A673 (cell line): ENCODE results near the gene CEP126. TPM values are rescaled to one million over a fixed set of nuclear protein-coding genes. Genes with fewer than 3 reads are reported as not detected.

Experiments used
- BruUV-seq: library from RNA; stranded (reverse); fragments of 400-500 nt; replicated peaks from 2 replicates; lab custom pipeline; 2021; lab: Mats Ljungman, UMichigan
- CTCF ChIA-PET: fragments of 300-600 bp; sonication (Branson Sonifier 250); formaldehyde crosslinking; loops from one replicate; lab custom pipeline; 2022; ENCODE audit warnings: antibody characterized with exemption; lab: Charles Lee
- POLR2A ChIA-PET: fragments of 300-600 bp; sonication (Branson Sonifier 250); formaldehyde crosslinking; loops from one replicate; lab custom pipeline; 2022; ENCODE audit warnings: antibody characterized with exemption; ENCODE audit not compliant: low non-redundant PET; lab: Charles Lee
- DNase-seq: peaks from one replicate; pipeline ENCODE4 v3.0.0-alpha.2; 2015; ENCODE audit warnings: low spot score
- H3K27ac ChIP-seq: fragments of 200-600 bp; sonication (generic); 2 replicates; pipeline ENCODE4 v1.5.1; 2016; ENCODE audit warnings: mixed run types, low read depth, mild to moderate bottlenecking, mixed read lengths, antibody characterized with exemption, low read length; ENCODE audit not compliant: poor library complexity, severe bottlenecking
- H3K27me3 ChIP-seq: fragments of 200-600 bp; sonication (generic); replicated peaks from 2 replicates; pipeline ENCODE4 v1.6.1; 2017; ENCODE audit warnings: mixed run types, low read depth, mild to moderate bottlenecking, mixed read lengths, antibody characterized with exemption, low read length; ENCODE audit not compliant: insufficient read depth, poor library complexity
- H3K36me3 ChIP-seq: fragments of 200-600 bp; sonication (generic); 2 replicates; pipeline ENCODE4 v1.6.1; 2016; ENCODE audit warnings: mixed run types, mild to moderate bottlenecking, mixed read lengths, antibody characterized with exemption, low read length; ENCODE audit not compliant: insufficient read depth, poor library complexity, severe bottlenecking
- H3K4me1 ChIP-seq: fragments of 200-600 bp; sonication (generic); 2 replicates; pipeline ENCODE4 v1.6.1; 2017; ENCODE audit warnings: mixed run types, mild to moderate bottlenecking, mixed read lengths, antibody characterized with exemption, low read length; ENCODE audit not compliant: insufficient read depth, poor library complexity, severe bottlenecking
- H3K4me3 ChIP-seq: fragments of 200-600 bp; sonication (generic); 2 replicates; pipeline ENCODE4 v1.5.1; 2016; ENCODE audit warnings: low read depth, mixed run types, mild to moderate bottlenecking, mixed read lengths, low read length; ENCODE audit not compliant: poor library complexity, severe bottlenecking
- H3K9me3 ChIP-seq: fragments of 200-600 bp; sonication (generic); 2 replicates; pipeline ENCODE4 v1.6.1; 2016; ENCODE audit warnings: mixed run types, low read depth, mild to moderate bottlenecking, mixed read lengths, antibody characterized with exemption, low read length; ENCODE audit not compliant: poor library complexity, severe bottlenecking
- CTCF ChIP-seq: fragments of 300-800, 200-600 bp; sonication (generic); conservative IDR thresholded peaks from 2 replicates; pipeline ENCODE4 v1.5.1; 2017; ENCODE audit warnings: low read depth, mild to moderate bottlenecking, antibody characterized with exemption, low read length, moderate library complexity, mixed read lengths
- EZH2 ChIP-seq: fragments of 200-600 bp; sonication (generic); IDR thresholded peaks from 2 replicates; pipeline ENCODE4 v1.6.1; 2017; ENCODE audit warnings: borderline replicate concordance, low read depth, mild to moderate bottlenecking, mixed read lengths, antibody characterized with exemption, low read length; ENCODE audit not compliant: poor library complexity, severe bottlenecking
- intact Hi-C: fragments of 100-400 bp; cut with micrococcal nuclease; formaldehyde crosslinking; loops from one replicate; pipeline ENCODE4 v1.10.0; 2022; ENCODE audit not compliant: unreplicated experiment
- total RNA-seq: library from RNA; stranded (reverse); gene quantifications from 2 replicates; pipeline ENCODE4 v1.2.3, GENCODE V29; 2021

CEP126 gene
- total RNA-seq, 1 experiment from 2014 or later = 2.3 TPM

GRCh38 chr11:102006835-102007566 lies 92.2 kb downstream of the CEP126 start:
- Histone ChIP-seq H3K9me3 (no peaks in the 10 kb centered on the region), H3K4me3 (no peak overlapping the region), H3K27ac (no peak overlapping the region), H3K36me3 (no peaks in the 10 kb centered on the region), H3K4me1 (peaks cover 8% of the 10 kb centered on the region), H3K27me3 (no peaks in the 10 kb centered on the region)
- POLR2A ChIA-PET = interaction anchor here (0.6 kb wide), 1 partner anchor 60 kb away, joined by 3 read pairs; no protein-coding TSS in a partner anchor
- BruUV-seq = no TSS peak
- TF ChIP-seq CTCF (no peak), EZH2 (no peak)
- CTCF ChIA-PET = interaction anchor here (0.6 to 1.9 kb wide), 7 partner anchors 75 to 253 kb away, joined by 3 to 54 read pairs (median 4); partner anchors contain the start of gene CEP126
- no peak for DNase-seq
- intact Hi-C loops = loop anchor here (2.0 to 5.0 kb wide), 2 partner anchors 146 to 550 kb away; no protein-coding TSS in a partner anchor

- ChIA-PET CTCF (interaction anchor here (0.6 to 1.9 kb wide), 9 partner anchors 34 to 577 kb away, joined by 3 to 54 read pairs (median 4); partner anchors contain the start of gene CEP126), POLR2A (interaction anchor here (0.6 kb wide), 1 partner anchor 61 kb away, joined by 3 read pairs; no protein-coding TSS in a partner anchor)
- no peak overlapping the region for H3K4me3 ChIP-seq
- H3K36me3 ChIP-seq = no peaks in the 10 kb centered on the region
- no peaks in the 10 kb centered on the region for H3K9me3 ChIP-seq
- peak; percentile 76 for DNase-seq
- intact Hi-C loops = loop anchor here (2.0 to 5.0 kb wide), 2 partner anchors 147 to 551 kb away; no protein-coding TSS in a partner anchor
- H3K27me3 ChIP-seq = no peaks in the 10 kb centered on the region
- no peak overlapping the region for H3K27ac ChIP-seq
- no TSS peak for BruUV-seq
- no peak for TF ChIP-seq EZH2
- TF ChIP-seq CTCF = peak; percentile 66
- peaks cover 8% of the 10 kb centered on the region for H3K4me1 ChIP-seq
Measured at GRCh38 chr11:102007567-102008437, 93.0 kb downstream of the CEP126 start.
